ENCODE results near the gene FDX2. TPM values are rescaled to one million over a fixed set of nuclear protein-coding genes. Genes with fewer than 3 reads are reported as not detected.

Gene FDX2
- total and polyA plus RNA-seq, 2 of the 13 experiments (the other 11 are each of a cell fraction or from before 2014, with no cell fraction given), result 21.0 to 24.7 TPM

DNA sequence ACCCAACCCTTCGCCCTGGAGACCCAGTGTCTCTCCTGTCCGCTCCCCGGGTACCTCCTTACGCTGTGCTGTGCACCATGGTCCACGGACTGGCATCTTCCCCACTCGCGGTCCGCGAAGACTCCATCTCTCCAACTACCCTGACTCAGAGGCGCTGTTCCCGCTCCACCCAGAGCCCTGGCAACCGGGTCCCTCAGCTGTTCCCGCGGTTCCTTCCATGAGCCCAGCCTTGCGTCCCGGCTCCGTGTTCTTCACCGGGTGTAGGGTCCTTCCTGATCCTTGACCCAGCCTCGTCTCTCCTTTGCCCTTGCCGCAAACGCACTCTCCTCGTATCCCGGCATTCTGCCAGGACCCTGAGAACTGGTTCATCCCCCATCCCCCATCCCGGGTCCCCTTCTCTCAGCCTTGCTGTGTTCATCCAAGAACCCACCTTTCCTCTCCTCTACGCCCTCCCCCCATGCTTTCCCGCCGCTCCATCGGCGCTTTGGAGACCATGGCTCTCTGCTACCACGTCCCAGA is 25.4 kb downstream of the FDX2 start (continued):
- 0 out of 2 replicates have a peak, but pooled peaks have one; percentile 24 for TF ChIP-seq ESRRA (CRISPR knock-in tag; IDR thresholded peaks at IDR 0.05; ENCODE audit: low read depth)
- TF ChIP-seq ZSCAN20 (CRISPR knock-in tag; IDR thresholded peaks at IDR 0.05; ENCODE audit: borderline replicate concordance), result no peak
- TF ChIP-seq ZNF230 (CRISPR knock-in tag; IDR thresholded peaks at IDR 0.05), result 0 out of 2 replicates have a peak, but pooled peaks have one; percentile 25
- TF ChIP-seq HDAC1 (CRISPR knock-in tag; IDR thresholded peaks at IDR 0.05), result no peak
- no peak for TF ChIP-seq FOXP4 (CRISPR knock-in tag; IDR thresholded peaks at IDR 0.05)
- TF ChIP-seq, protein P1, sequence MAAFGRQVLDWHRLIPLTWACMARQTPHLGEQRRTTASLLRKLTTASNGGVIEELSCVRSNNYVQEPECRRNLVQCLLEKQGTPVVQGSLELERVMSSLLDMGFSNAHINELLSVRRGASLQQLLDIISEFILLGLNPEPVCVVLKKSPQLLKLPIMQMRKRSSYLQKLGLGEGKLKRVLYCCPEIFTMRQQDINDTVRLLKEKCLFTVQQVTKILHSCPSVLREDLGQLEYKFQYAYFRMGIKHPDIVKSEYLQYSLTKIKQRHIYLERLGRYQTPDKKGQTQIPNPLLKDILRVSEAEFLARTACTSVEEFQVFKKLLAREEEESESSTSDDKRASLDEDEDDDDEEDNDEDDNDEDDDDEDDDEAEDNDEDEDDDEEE (CRISPR knock-in tag; IDR thresholded peaks at IDR 0.05), result 0 out of 2 replicates have a peak, but pooled peaks have one; percentile 29
- no peak for TF ChIP-seq ZNF607 (CRISPR knock-in tag; IDR thresholded peaks at IDR 0.05; ENCODE audit: borderline replicate concordance)
- TF ChIP-seq HNF1B (CRISPR knock-in tag; IDR thresholded peaks at IDR 0.05), result 0 out of 2 replicates have a peak, but pooled peaks have one; percentile 5
- TF ChIP-seq, protein P2, sequence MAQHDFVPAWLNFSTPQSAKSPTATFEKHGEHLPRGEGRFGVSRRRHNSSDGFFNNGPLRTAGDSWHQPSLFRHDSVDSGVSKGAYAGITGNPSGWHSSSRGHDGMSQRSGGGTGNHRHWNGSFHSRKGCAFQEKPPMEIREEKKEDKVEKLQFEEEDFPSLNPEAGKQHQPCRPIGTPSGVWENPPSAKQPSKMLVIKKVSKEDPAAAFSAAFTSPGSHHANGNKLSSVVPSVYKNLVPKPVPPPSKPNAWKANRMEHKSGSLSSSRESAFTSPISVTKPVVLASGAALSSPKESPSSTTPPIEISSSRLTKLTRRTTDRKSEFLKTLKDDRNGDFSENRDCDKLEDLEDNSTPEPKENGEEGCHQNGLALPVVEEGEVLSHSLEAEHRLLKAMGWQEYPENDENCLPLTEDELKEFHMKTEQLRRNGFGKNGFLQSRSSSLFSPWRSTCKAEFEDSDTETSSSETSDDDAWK (CRISPR knock-in tag; IDR thresholded peaks at IDR 0.05), result no peak
- 0 out of 2 replicates have a peak, but pooled peaks have one; percentile 27 for TF ChIP-seq ZNF543 (CRISPR knock-in tag; IDR thresholded peaks at IDR 0.05)
- TF ChIP-seq ZNF343 (CRISPR knock-in tag; IDR thresholded peaks at IDR 0.05), result 0 out of 2 replicates have a peak, but pooled peaks have one; percentile 65
- no peak for TF ChIP-seq POLR2AphosphoS2 (IDR thresholded peaks at IDR 0.05; ENCODE audit: low read depth, low read length)
- TF ChIP-seq ATAD3A (CRISPR knock-in tag; IDR thresholded peaks at IDR 0.05), result no peak
- TF ChIP-seq FOXO4 (CRISPR knock-in tag; conservative IDR thresholded peaks at IDR 0.05), result 0 out of 2 replicates have a peak, but pooled peaks have one; percentile 7
- no peak for TF ChIP-seq PHF8 (CRISPR knock-in tag; IDR thresholded peaks at IDR 0.05)
- TF ChIP-seq ZFYVE20 (CRISPR knock-in tag; IDR thresholded peaks at IDR 0.05; ENCODE audit: borderline replicate concordance, low read depth), result no peak
- TF ChIP-seq, protein P3, sequence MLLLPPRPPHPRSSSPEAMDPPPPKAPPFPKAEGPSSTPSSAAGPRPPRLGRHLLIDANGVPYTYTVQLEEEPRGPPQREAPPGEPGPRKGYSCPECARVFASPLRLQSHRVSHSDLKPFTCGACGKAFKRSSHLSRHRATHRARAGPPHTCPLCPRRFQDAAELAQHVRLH (CRISPR knock-in tag; IDR thresholded peaks at IDR 0.05; ENCODE audit: borderline replicate concordance, low read depth), result no peak
- TF ChIP-seq NFIC (IDR thresholded peaks at IDR 0.05; ENCODE audit: low read length), result no peak
- no peak for TF ChIP-seq SUZ12 (IDR thresholded peaks at IDR 0.05; ENCODE audit: low read depth, low read length)
- TF ChIP-seq ZNF263 (CRISPR knock-in tag; IDR thresholded peaks at IDR 0.05), result no peak
- TF ChIP-seq RFXAP (CRISPR knock-in tag; IDR thresholded peaks at IDR 0.05; ENCODE audit: borderline replicate concordance), result no peak
- 0 out of 2 replicates have a peak, but pooled peaks have one; percentile 11 for TF ChIP-seq SP2 (CRISPR knock-in tag; IDR thresholded peaks at IDR 0.05)
